HEK293T (cell line): Measurements from ENCODE around the gene MED16.

Experiments
- CTCF ChIA-PET: fragments of 350-600 bp; formaldehyde crosslinking; extraction: SDS; loops from one replicate; lab custom pipeline; 2021; ENCODE audit warnings: antibody characterized with exemption, inconsistent platforms; lab: Yijun Ruan, JAX
- POLR2A ChIA-PET: fragments of 350-600 bp; formaldehyde crosslinking; extraction: SDS; loops from one replicate; lab custom pipeline; 2020; ENCODE audit warnings: antibody characterized with exemption, inconsistent platforms; lab: Yijun Ruan, JAX
- DNase-seq: peaks from one replicate; pipeline ENCODE4 v3.0.0; 2012; ENCODE audit warnings: mixed read lengths; ENCODE audit errors: extremely low spot score
- ARNT ChIP-seq: fragments of 450-650 bp; IDR thresholded peaks from 2 replicates; pipeline ENCODE4 v1.6.1; 2017; ENCODE audit warnings: mild to moderate bottlenecking
- BHLHE40 ChIP-seq: fragments of 450-650 bp; IDR thresholded peaks from 2 replicates; pipeline ENCODE4 v1.6.1; 2016; ENCODE audit warnings: mild to moderate bottlenecking, moderate library complexity, borderline replicate concordance
- CTBP1 ChIP-seq: fragments of 450-650 bp; IDR thresholded peaks from 2 replicates; pipeline ENCODE4 v1.6.1; 2016; ENCODE audit warnings: borderline replicate concordance
- ELF4 ChIP-seq: fragments of 450-650 bp; IDR thresholded peaks from 2 replicates; pipeline ENCODE4 v1.6.1; 2017; ENCODE audit warnings: antibody characterized with exemption
- FOXA1 ChIP-seq: fragments of 450-650 bp; IDR thresholded peaks from 2 replicates; pipeline ENCODE4 v1.6.1; 2016; ENCODE audit warnings: mild to moderate bottlenecking
- FOXK2 ChIP-seq: fragments of 450-650 bp; IDR thresholded peaks from 2 replicates; pipeline ENCODE4 v1.6.1; 2016; ENCODE audit warnings: mild to moderate bottlenecking
- FOXM1 ChIP-seq: fragments of 450-650 bp; IDR thresholded peaks from 2 replicates; pipeline ENCODE4 v1.6.1; 2017; ENCODE audit warnings: mild to moderate bottlenecking, borderline replicate concordance
- HDGF ChIP-seq: fragments of 450-650 bp; IDR thresholded peaks from 2 replicates; pipeline ENCODE4 v1.6.1; 2017; ENCODE audit warnings: antibody characterized with exemption, borderline replicate concordance
- L3MBTL2 ChIP-seq: fragments of 450-650 bp; conservative IDR thresholded peaks from 2 replicates; pipeline ENCODE4 v1.6.1; 2016; ENCODE audit warnings: mild to moderate bottlenecking
- LEF1 ChIP-seq: fragments of 450-650 bp; IDR thresholded peaks from 2 replicates; pipeline ENCODE4 v1.6.1; 2017; ENCODE audit warnings: mild to moderate bottlenecking, borderline replicate concordance
- NFRKB ChIP-seq: fragments of 450-650 bp; IDR thresholded peaks from 2 replicates; pipeline ENCODE4 v1.6.1; 2016; ENCODE audit warnings: mild to moderate bottlenecking, moderate library complexity
- SP1 ChIP-seq: fragments of 450-650 bp; IDR thresholded peaks from 2 replicates; pipeline ENCODE4 v1.6.1; 2017
- SUZ12 ChIP-seq: fragments of 450-650 bp; IDR thresholded peaks from 2 replicates; pipeline ENCODE4 v1.6.1; 2016; ENCODE audit warnings: mild to moderate bottlenecking
- TARDBP ChIP-seq: fragments of 450-650 bp; IDR thresholded peaks from 2 replicates; pipeline ENCODE4 v1.6.1; 2016
- ZNF384 ChIP-seq: fragments of 450-650 bp; IDR thresholded peaks from 2 replicates; pipeline ENCODE4 v1.6.1; 2016
- TF ChIP-seq, protein P1 (sequence below): fragments of 450-650 bp; IDR thresholded peaks from 2 replicates; pipeline ENCODE4 v1.6.1; 2016

The MED16 gene

GRCh38 chr19:902446-903226 is 9.6 kb upstream of the MED16 start:
- no peak for DNase-seq
- TF ChIP-seq SP1: no peak
- no peak for TF ChIP-seq FOXK2
- no peak for TF ChIP-seq FOXA1
- TF ChIP-seq L3MBTL2: no peak
- TF ChIP-seq, protein P1, sequence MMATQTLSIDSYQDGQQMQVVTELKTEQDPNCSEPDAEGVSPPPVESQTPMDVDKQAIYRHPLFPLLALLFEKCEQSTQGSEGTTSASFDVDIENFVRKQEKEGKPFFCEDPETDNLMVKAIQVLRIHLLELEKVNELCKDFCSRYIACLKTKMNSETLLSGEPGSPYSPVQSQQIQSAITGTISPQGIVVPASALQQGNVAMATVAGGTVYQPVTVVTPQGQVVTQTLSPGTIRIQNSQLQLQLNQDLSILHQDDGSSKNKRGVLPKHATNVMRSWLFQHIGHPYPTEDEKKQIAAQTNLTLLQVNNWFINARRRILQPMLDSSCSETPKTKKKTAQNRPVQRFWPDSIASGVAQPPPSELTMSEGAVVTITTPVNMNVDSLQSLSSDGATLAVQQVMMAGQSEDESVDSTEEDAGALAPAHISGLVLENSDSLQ: no peak
- no peak for TF ChIP-seq TARDBP
- TF ChIP-seq CTBP1: no peak
- no peak for TF ChIP-seq ELF4
- TF ChIP-seq NFRKB: no peak
- no peak for TF ChIP-seq LEF1
- no peak for TF ChIP-seq HDGF
- TF ChIP-seq FOXM1: no peak
- TF ChIP-seq BHLHE40: no peak
- no peak for TF ChIP-seq ARNT
- TF ChIP-seq SUZ12: no peak
- TF ChIP-seq ZNF384: no peak
- CTCF ChIA-PET: no interaction called here
- POLR2A ChIA-PET: no interaction called here

- ChIA-PET CTCF (no interaction called here), POLR2A (no interaction called here)
- no peak for DNase-seq
- TF ChIP-seq FOXK2 (no peak), NFRKB (no peak), HDGF (no peak), ARNT (no peak), TARDBP (no peak), LEF1 (no peak)
Observed at GRCh38 chr19:902093-902370, 9.0 kb upstream of the MED16 start.

GRCh38 chr19:901216-902092 is 8.5 kb upstream of the MED16 start:
- POLR2A ChIA-PET: no interaction called here
- CTCF ChIA-PET: no interaction called here
- TF ChIP-seq FOXM1 (no peak), TARDBP (no peak), FOXK2 (no peak), FOXA1 (no peak), SP1 (no peak), LEF1 (no peak), L3MBTL2 (no peak), HDGF (no peak), SUZ12 (no peak)
- no peak for DNase-seq

DNA sequence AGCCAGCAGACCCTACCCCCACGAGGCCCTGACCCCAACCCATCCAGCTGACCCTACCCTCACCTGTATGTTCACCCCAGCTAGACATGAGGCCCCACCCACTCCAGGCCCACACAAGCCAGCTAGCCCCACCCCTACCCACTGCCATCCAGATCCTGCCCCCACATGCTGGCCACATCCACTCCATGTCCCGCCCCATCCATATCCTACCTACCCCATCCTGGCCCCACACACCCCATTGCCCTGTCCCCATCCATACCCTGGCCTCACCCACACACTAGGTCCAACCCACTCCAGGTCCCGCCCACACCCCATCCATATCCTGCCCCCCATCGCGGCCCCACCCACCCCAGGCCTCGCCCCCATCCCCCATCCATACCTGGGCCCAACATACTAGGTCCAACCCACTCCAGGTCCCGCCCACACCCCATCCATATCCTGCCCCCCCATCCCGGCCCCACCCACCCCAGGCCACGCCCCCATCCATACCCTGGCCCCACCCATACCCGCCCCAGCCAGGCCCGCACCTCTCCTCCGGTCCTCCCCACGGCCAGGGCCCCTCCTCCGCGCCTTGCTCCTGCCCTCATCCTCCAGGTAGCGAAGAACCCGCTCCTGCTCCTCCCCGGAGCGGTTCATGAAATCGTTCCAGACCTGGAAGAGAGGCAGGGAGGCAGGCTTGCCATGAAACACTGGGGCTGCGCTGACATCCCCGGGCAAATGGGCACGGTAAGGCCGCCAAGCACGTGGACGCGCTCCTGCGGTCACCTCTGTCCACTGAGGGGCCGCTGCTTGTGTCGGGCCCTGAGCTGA is 7.5 kb upstream of the MED16 start:
- CTCF ChIA-PET: no interaction called here
- DNase-seq: peak; percentile 72
- TF ChIP-seq SP1 (no peak), CTBP1 (no peak), ZNF384 (no peak), FOXA1 (no peak), L3MBTL2 (no peak), TARDBP (no peak), FOXM1 (no peak), ARNT (no peak)
- POLR2A ChIA-PET: no interaction called here

- TF ChIP-seq ARNT (no peak), NFRKB (no peak), SUZ12 (no peak), ELF4 (no peak), FOXK2 (no peak), ZNF384 (no peak), TARDBP (no peak), LEF1 (no peak), SP1 (no peak)
- TF ChIP-seq, protein P1: no peak
- POLR2A ChIA-PET: no interaction called here
- CTCF ChIA-PET: no interaction called here
- no peak for DNase-seq
Observed at GRCh38 chr19:900043-900301, 7.0 kb upstream of the MED16 start.

GRCh38 chr19:899336-900042 is 6.5 kb upstream of the MED16 start:
- CTCF ChIA-PET: no interaction called here
- POLR2A ChIA-PET: no interaction called here
- TF ChIP-seq FOXA1 (no peak), HDGF (no peak), LEF1 (no peak), CTBP1 (no peak), SP1 (no peak), ZNF384 (no peak), BHLHE40 (no peak), ELF4 (no peak), FOXK2 (no peak), FOXM1 (no peak), ARNT (no peak), L3MBTL2 (no peak), TARDBP (no peak), NFRKB (no peak), SUZ12 (no peak)
- TF ChIP-seq, protein P1: no peak
- no peak for DNase-seq
